HG03039 (cell line): ENCODE measurements around the gene NHSL1.

ENCODE experiments used
- ATAC-seq: cut with Tn5 transposase; IDR thresholded peaks from one replicate; pipeline ENCODE4 v1.9.1; 2021; ENCODE audit warnings: mild to moderate bottlenecking, moderate library complexity; ENCODE audit not compliant: unreplicated experiment

NHSL1 gene

DNA sequence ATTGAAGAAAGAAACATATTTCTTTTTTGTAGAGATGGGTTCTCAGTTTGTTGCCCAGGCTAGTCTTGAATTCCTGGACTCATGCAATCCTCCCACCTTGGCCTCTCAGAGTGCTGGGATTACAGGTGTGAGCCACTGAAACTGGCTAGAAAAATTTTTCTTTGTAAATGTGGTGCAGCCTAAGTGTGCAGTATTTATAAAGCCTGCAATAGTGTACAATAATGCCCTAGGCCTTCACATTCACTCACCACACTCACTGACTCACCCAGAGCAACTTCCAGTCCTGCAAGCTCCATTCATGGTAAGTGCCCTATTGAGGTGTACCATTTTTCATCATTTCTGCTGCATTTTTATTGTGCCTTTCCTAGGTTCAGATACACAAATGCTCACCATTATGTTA, 31.4 kb downstream of the NHSL1 start:
- ATAC-seq, result no peak

DNA sequence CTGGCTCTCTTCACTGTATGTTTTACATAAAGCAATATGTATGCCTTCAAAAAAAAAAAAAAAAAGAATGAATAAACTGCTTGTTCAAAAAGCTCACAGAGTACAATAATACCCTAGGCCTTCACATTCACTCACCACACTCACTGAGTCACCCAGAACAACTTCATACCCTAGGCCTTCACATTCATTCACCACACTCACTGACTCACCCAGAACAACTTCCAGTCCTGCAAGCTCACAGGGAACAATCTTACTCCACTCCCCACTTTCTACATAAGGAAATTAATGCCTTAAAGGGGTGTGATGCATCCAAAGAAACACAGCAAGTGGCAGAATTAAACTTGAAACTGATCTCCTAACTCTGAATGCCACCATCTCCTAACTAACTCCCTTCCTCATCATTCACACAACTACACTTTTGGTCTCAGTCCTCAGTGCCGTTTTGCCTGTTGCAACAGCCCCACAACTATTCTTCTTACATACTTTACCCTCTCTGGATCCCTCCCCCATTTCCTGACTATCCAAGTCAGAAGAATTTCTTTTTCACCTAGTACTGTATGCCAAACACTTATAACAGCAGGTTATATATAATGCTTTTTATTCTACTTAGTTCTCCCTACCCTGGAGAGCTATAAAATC, 34.2 kb downstream of the NHSL1 start:
- no peak for ATAC-seq

DNA sequence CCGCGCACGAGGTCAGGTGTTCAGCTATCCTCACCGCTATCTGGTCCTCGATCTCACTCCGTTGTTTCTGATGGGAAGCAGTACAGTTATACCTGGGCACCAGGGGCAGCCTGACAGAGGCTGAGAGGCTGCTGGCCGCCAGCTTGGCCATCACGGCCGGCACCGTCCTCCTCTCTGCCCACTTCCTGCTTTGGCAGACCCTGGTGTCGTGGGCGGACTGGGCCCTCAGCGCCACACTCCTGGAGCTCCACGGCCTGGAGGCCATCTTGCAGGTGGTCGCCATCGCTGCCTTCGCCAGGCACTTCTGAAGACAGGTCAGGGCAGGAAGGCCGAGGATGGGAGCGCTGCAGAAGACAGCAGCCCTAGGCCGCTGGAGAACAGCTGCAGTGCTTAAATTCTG, 35.2 kb downstream of the NHSL1 start:
- ATAC-seq, result no peak

DNA sequence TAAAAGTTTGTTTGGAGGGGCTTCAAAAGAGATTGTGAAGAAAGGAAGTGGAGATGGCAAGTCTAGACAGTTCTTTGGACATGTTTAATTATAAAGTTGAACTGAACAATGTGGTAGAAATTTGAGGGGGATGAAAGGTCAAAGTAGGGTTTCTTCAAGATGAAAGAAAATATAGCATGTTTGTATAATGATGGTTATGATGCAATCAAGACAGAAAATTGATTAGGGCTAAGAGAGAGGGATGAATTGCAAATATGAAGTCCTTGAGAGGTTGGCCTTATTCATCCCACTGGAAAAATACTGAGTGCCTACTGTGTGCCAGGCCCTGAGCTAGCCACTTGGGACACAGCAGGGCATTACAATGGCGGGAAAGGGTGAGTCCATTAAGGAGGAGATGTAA, 37.6 kb downstream of the NHSL1 start:
- ATAC-seq, result no peak

DNA sequence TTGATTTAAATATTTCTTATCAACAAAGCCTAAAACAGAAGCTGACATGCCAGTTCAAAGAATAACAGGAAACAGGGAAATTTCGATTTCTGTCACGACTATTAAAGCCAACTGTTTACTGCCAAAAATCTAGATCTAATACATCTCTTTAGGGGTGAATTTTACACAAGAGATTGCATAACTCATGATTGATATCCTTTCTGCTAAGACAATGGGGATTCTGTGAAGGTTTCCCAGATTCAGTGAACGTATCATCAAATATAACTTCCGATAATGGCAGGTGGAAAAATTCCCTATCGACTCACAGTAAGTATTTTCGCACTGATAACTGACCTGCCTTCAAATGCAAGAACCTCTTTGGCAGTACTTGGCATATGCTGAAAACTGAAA, 42.9 kb downstream of the NHSL1 start:
- no peak for ATAC-seq

DNA sequence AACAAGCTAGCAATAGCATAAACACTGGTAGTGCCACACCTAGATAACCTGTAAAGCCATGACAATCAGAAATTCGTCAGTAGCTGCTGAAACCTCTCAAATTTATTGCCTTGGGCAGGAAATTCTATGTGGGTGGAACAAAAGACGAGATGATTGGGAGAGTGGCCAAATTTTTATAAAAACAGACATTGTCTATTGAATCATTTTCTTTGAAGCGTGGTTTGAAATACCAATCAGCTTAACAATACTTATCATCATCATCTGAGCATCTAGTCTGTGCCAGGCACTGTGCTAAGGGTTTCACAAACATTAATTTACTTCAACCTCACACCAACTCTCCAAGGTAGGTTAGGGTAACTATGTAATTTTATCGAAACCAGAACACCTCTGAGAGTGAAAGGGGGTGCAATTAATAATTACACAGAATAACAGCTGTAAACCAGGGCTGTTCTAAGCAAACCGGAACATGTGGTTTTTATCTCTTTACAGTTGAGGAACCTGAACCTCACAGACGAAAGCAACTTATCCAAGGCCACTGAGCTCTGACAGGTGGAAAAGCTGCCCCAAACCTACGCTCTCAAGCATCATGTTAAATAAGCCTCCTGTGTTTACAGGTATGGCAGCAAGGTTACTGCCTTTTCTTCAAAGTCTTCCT, 43.4 kb downstream of the NHSL1 start:
- ATAC-seq, result no peak

DNA sequence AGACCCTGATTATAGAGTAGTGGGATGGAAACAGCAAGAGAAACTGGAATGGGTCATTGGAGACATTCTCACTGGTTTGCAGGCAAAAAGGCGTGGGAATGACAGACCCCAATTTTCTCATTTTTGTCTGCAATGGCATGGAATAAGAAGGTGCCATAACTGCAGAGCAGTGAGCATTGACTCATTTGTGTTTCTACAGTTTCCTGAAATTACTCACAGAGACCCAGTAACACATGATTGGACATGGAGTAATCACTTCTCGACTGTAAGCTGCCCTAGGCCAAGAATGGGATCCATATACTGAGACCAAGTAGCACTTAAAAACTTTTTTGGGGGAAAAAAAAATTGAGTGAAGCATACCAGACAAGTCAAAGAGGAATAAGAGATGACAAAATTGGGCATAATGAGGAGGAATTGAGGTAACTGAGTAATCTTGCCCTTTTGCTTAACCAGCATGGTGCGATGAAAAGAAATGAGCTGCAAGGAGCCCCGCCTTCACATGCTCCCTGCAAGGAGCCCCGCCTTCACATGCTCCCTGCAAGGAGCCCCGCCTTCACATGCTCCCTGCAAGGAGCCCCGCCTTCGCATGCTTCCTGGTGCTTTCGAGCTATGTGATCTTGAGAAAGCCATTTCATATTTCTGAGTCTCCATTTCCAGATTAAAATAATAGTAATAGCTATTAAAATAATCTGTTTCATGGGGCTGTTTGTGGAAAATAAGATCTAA, 44.1 kb downstream of the NHSL1 start:
- peak; percentile 60 for ATAC-seq

DNA sequence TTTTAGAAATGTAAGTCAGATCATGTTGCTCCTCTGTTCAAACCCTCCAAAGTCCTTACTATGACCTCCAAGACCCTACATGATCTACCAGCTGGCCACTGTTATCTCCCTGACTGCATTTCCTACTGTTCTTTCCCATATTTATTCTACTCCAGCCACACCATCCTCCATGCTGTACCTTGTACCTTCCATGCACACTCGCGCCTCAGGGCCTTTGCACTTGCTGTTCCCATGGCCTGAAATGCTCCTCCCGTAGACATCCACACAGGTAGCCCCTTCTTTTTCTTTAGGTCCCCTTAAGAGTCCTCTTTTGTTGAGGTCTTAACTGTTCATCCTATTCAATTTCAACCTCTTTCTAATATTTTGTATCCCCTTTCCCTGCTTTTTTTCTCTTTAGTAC, 48.3 kb downstream of the NHSL1 start:
- no peak for ATAC-seq

DNA sequence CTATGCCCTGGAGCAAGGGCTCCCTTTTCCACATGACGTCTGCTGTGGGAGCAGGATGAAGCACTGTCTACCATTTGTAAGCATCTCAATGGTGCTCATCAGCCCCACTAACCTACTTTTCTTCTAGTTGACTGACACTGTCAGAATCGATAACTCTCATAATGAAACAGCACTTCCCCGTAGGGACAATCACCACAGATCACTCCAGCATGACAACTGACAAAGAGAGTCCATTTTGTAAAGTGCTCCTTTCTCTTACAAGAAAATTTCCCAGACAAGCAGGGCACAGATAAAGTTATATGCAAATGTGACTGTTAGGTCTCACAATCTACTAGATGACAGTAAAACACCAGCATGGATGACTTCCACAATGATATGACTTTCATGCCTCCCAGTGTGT, 48.8 kb downstream of the NHSL1 start:
- no peak for ATAC-seq

DNA sequence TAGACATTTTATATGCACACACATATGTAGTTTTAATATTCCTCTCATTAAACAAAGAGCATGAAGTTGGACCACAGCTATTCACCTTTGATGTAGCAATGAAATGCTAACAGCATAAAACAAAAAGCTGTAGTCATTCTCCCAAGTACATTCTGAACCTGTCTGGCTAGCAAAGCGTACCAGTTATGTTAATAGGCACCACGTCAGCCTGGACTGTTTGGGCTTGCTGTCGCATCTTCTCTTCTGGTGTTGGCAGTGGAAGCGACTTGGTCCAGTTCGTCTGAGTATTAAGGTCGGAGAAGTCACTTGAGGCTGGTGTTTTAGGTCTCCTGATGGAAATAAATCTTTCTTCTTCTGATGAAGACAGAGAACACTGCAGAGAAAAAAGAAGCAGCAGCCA, 52.5 kb downstream of the NHSL1 start:
- no peak for ATAC-seq

DNA sequence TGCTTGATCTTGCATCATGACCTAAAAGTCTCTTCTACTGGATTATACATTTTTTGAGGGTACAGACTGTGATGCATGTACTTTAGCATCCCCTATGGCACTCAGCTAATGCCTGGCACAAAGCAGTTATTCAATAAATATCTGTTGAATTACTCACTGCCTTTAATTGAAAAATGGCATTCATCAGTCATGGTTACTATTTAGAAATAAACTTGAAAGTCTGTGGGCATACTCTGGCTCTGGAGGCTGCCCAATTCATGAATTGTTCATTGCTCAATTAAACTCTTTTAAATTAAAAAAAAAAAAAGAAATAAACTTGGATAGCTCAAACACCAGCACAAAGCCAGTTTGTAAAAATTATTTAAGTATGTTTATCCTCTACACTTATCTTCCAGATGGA, 55.3 kb downstream of the NHSL1 start:
- no peak for ATAC-seq

DNA sequence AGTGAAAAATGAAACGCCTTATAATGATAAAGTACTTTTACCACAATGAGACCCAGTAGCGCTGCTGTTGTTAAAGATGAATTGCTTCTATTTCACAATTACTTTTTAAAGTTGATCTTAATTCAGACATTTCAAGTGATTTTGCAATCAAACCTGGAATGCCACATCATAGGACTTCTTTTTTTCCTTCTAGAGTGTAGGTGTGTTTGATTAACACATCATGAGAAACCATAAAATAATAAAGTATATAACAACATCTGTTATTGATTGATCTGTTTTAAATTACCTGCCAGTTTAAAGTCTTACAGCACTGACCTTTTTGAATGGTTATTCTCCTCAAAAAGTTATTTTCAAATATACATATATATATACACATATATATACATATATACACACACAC, 56.6 kb downstream of the NHSL1 start:
- ATAC-seq, result no peak

DNA sequence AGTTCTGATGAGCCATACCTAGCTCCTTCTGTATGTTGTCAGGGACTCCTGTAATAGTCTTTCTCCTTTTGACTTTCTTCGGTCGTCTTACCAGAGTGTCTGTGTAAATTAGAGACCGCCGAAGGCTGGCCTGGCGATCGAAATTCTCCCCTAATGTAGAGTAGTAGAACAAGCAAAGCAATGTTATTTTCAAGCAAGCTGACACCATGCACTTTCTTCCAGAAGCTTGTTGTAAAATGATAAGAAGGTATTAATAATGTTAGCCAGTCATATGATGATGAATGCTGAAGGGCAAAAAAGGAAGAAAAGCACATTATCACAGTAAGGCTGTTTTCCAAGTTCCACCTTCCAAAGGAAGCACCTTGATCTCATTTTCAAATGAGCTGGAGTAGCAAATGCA, 57.3 kb downstream of the NHSL1 start:
- no peak for ATAC-seq

DNA sequence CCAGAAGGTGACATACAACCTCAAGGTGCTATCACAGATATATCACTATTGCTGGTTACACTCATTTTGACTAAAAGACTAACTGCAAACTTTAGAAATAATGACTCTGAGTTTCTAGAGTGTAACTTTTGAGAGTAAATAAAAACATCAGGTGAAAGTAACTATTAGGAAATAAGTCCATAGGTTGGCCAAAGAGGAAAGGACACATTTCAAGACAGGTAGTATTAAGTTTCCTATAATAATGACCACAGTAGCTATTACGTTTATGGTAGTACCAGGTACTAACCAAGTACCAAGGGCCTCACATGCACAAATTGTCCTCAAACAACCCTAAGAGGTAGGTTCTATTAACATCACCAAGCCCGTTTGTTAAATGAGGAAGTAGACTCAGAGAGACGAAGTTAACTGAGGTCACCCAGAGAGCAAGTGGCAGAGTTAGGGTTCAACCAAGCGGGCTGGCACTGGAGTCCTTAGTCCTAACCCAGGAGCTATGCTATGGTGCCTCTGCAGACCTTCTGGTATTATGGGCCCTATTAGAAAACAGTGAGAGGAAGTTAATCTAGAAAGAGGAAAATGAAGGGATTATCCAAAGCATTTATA, 58.4 kb downstream of the NHSL1 start:
- ATAC-seq, result no peak

DNA sequence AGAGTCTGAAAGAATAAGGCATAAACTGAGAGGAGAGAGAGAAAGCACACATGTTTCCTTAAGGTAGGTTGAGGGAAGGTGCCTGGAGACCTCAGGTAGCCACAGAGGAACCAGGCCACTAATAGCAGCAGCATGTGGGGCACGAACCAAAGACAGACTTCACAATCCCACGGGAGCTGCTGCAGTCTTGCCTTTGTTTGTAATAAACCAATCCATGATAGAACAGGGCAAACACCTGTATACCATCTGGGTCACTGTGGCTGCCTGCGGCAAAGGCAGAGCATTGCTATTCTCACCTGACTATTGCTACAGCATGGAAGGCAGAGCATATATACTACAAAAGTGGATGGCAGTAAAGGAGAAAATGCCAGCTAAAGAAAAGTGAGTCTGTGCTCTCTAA, 59.0 kb downstream of the NHSL1 start:
- no peak for ATAC-seq

DNA sequence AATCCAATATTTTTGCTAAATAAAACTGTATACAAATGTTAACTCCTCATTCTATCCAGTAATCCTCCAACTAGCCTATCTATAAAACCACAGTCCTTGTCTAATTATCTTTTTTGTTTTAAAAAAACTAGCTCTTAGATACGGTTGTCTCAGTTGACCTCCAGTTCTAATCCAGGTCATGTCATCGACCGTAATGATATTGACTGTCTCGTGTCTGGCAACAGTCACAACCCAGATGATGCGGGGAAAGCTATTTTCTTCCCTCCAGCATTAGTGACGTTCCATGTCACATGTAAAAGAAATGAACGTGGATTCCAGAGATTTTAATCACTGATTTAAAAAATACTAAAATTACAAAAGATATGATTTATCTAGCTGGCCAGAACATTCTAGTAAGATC, 59.7 kb downstream of the NHSL1 start:
- no peak for ATAC-seq

DNA sequence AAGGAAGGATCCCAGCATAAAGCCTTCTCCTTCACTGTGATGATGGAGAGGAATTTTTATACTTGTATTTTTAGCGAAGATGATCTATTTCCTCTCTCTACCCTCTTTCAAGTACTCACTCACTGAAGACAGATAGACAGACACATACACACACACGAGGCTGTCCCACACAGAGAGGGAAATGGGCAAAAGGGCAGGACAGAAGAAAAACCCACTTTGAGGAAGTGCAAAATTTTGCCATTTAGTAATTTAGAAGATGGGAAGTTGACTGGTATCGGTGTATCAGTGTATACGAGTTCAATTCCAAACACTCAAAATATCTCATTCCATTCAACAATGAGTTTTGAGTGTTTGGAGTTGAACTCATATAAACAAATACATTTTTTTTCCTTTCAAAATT, 64.4 kb downstream of the NHSL1 start:
- no peak for ATAC-seq

DNA sequence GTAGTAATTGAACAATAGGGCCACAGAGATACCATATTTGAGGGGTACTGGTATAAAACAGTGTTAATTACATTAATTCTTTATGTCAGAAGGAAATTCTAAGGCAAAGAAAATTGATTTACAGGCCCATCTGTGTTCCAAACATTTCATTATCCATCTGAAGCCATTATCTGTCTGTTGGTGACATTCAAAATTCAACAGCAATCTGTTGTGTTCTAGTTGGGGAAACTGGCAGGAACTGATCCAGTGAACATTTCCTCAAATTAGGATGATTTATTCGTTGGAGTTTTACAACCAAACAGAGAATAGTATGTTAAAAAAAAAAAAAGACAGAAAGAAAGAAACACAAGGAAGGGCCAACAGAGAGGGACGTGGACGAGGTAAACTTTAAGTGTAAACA, 65.2 kb downstream of the NHSL1 start:
- ATAC-seq, result no peak

DNA sequence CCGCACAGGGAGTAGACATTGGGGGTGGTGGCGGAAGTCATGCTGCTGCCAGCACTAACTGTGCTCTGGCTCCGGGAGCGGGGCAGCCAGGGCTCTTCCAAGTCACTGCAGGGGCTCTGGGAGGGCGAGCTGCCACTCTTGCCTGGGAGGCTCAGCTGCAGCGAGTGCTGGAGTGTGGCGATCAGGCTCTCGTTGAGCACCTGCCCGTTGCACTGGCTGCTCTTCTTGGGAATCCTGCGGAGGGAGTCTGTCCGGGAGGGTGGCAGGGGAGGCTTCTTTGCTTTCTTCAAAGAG, 67.3 kb downstream of the NHSL1 start:
- ATAC-seq, result no peak

DNA sequence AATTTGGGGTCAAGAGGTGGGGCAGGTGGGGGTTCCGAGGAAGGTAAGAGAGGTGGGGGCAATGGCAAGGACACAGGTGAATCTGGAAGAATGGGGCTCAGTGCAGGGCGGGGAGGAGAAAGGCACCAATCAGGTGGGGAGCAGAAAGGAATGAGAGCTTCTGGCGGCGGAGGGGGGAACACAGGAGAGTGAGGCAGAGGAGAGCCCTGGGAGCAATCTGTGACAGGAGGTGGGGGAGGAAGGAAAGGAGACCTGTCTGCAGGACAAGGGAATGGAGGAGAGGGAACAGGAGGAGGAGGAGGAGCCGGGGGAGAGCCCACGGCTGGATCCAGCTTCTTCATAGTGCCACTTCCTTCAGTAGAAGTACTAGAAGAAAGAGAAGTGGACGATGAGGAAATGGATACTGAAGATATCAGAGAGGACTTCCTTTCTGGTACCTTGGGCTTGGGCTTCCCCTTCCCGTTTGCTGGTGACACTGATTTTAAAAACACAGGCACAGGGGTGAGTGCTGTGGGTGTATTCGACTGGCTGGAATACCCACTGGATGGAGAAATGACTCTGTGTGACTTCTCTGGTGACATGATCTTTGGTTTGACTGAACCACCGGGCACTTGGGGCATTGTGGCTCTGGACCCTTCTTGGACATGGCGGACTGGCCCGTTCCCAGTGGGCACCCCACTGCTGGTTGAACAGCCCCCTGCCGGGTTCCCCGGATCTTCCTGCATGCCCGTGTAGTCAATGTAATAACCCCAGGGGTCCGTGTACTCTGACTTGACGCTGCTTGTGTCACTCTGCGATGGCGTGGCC, 67.8 kb downstream of the NHSL1 start:
- ATAC-seq, result no peak

DNA sequence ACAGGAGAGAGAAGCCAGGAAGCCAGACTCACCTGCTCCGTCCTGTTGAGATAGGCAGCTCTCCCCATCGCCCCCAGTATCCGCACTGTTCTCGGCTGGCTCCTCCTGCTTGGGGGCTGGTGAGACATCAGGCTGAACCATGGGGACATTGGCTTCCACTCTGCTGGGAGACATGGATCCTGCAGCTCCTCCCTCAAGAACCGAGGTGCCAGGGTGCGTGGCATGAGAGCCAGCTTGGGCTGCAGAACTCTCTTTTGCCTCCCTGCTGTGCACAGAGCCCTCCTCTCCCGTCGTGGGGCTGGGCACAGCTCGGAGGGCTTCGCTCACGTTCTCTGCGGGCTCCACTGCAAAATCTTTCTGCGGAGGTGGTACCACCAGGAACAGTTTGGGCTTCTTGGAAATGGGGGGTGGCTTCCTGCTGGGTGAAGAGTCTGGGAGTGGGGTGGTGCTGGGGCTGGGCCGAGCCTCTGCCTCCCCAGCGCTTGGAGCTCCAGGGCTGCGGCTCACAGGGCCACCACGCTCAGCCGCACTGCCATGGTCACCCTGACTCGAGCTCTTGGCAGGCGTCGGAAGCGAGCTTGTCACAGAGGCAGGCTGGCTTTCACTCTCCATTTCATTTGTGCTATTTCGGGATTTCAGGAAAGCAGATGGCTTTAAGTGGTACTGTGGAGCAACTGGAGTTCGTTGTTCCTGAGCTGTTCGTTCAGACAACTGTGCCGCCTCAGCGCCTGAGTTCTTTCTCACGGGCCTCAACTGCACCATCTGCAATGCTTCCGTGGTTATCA, 68.7 kb downstream of the NHSL1 start:
- ATAC-seq, result no peak
